Loucy (cell line): Measurements from ENCODE around the gene NCKIPSD.

Experiments used
- H2AFZ ChIP-seq: fragments of 200-600 bp; sonication (generic); 2 replicates; pipeline ENCODE4 v1.6.0; 2016; ENCODE audit warnings: antibody characterized with exemption, mild to moderate bottlenecking, low read length, moderate library complexity
- H3F3A ChIP-seq: fragments of 200-600 bp; 2 replicates; pipeline ENCODE4 v1.6.0; 2016; ENCODE audit warnings: antibody characterized with exemption, low read depth, mild to moderate bottlenecking
- H3K27me3 ChIP-seq: fragments of 200-600 bp; sonication (generic); 2 replicates; pipeline ENCODE4 v1.6.1; 2014; ENCODE audit warnings: low read length, mild to moderate bottlenecking; ENCODE audit not compliant: insufficient read depth, poor library complexity, severe bottlenecking
- H3K36me3 ChIP-seq: fragments of 200-600 bp; sonication (generic); 2 replicates; pipeline ENCODE4 v1.6.1; 2016; ENCODE audit warnings: low read length; ENCODE audit not compliant: insufficient read depth
- H3K4me1 ChIP-seq: fragments of 200-600 bp; sonication (generic); 2 replicates; pipeline ENCODE4 v1.5.1; 2014; ENCODE audit warnings: low read length, mild to moderate bottlenecking; ENCODE audit not compliant: insufficient read depth, poor library complexity, severe bottlenecking
- H3K4me2 ChIP-seq: fragments of 200-600 bp; sonication (generic); 2 replicates; pipeline ENCODE4 v1.6.0; 2014; ENCODE audit warnings: antibody characterized with exemption, low read length, low read depth, mild to moderate bottlenecking; ENCODE audit not compliant: poor library complexity, severe bottlenecking
- H3K4me3 ChIP-seq: fragments of 200-600 bp; sonication (generic); 2 replicates; pipeline ENCODE4 v1.5.1; 2014; ENCODE audit warnings: low read length, mild to moderate bottlenecking, mixed read lengths; ENCODE audit not compliant: poor library complexity, severe bottlenecking
- H3K79me2 ChIP-seq: fragments of 200-600 bp; sonication (generic); 2 replicates; pipeline ENCODE4 v1.6.1; 2014; ENCODE audit warnings: low read length; ENCODE audit not compliant: insufficient read depth
- H3K9ac ChIP-seq: fragments of 200-600 bp; sonication (generic); 2 replicates; pipeline ENCODE4 v1.6.0; 2014; ENCODE audit warnings: mild to moderate bottlenecking, low read depth, low read length, moderate library complexity; ENCODE audit not compliant: poor library complexity, severe bottlenecking
- H3K9me2 ChIP-seq: fragments of 200-600 bp; sonication (generic); replicated peaks from 2 replicates; pipeline ENCODE4 v1.6.1; 2016; ENCODE audit warnings: low read depth, low read length, mixed read lengths
- H3K9me3 ChIP-seq: fragments of 200-600 bp; sonication (generic); 2 replicates; pipeline ENCODE4 v1.6.1; 2014; ENCODE audit warnings: mild to moderate bottlenecking, antibody characterized with exemption, low read length, low read depth; ENCODE audit not compliant: insufficient read depth
- H4K20me1 ChIP-seq: fragments of 200-600 bp; sonication (generic); 2 replicates; pipeline ENCODE4 v1.6.0; 2014; ENCODE audit warnings: antibody characterized with exemption, low read length, mild to moderate bottlenecking; ENCODE audit not compliant: insufficient read depth, poor library complexity, severe bottlenecking
- EZH2phosphoT487 ChIP-seq: fragments of 200-600 bp; IDR thresholded peaks from 2 replicates; pipeline ENCODE4 v1.6.1; 2018; ENCODE audit warnings: antibody characterized with exemption, mild to moderate bottlenecking, moderate library complexity, borderline replicate concordance
- TF ChIP-seq, protein P1 (sequence below): fragments of 200-600 bp; sonication (generic); conservative IDR thresholded peaks from 2 replicates; pipeline ENCODE4 v1.5.1; 2014; ENCODE audit warnings: mild to moderate bottlenecking, antibody characterized with exemption, low read length

NCKIPSD gene

DNA sequence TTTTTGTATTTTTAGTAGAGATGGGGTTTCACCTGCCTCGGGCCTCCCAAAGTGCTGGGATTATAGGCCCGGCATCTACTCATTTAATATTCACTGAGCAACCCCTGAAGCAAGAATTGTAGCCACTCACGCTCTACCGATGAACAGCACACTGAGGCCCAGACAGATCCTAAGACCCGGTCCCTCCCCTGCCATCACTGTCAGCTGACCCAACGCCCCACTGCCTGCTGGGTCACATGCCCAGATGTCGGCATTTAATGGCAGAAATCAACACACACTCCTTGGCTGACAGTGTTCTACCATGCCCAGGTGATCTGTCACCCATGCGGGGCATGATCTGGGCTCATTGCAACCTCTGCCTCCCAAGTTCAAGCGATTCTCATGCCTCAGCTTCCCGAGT, 60.9 kb downstream of the NCKIPSD start:
- Histone ChIP-seq H3K36me3 (peaks cover 36% of the 10 kb centered on the region; the same call in 1 of the 2 replicates), H3F3A (no peaks in the 10 kb centered on the region), H3K9ac (peak overlapping the region; percentile 55), H3K4me2 (peak overlapping the region; percentile 67), H2AFZ (no peak overlapping the region), H3K4me1 (peaks cover 19% of the 10 kb centered on the region), H3K79me2 (no peaks in the 10 kb centered on the region), H3K9me3 (no peaks in the 10 kb centered on the region), H4K20me1 (no peaks in the 10 kb centered on the region), H3K4me3 (peak overlapping the region; percentile 45), H3K27me3 (no peaks in the 10 kb centered on the region), H3K9me2 (no peaks in the 10 kb centered on the region)
- TF ChIP-seq EZH2phosphoT487: no peak
- TF ChIP-seq, protein P1, sequence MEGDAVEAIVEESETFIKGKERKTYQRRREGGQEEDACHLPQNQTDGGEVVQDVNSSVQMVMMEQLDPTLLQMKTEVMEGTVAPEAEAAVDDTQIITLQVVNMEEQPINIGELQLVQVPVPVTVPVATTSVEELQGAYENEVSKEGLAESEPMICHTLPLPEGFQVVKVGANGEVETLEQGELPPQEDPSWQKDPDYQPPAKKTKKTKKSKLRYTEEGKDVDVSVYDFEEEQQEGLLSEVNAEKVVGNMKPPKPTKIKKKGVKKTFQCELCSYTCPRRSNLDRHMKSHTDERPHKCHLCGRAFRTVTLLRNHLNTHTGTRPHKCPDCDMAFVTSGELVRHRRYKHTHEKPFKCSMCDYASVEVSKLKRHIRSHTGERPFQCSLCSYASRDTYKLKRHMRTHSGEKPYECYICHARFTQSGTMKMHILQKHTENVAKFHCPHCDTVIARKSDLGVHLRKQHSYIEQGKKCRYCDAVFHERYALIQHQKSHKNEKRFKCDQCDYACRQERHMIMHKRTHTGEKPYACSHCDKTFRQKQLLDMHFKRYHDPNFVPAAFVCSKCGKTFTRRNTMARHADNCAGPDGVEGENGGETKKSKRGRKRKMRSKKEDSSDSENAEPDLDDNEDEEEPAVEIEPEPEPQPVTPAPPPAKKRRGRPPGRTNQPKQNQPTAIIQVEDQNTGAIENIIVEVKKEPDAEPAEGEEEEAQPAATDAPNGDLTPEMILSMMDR: no peak

DNA sequence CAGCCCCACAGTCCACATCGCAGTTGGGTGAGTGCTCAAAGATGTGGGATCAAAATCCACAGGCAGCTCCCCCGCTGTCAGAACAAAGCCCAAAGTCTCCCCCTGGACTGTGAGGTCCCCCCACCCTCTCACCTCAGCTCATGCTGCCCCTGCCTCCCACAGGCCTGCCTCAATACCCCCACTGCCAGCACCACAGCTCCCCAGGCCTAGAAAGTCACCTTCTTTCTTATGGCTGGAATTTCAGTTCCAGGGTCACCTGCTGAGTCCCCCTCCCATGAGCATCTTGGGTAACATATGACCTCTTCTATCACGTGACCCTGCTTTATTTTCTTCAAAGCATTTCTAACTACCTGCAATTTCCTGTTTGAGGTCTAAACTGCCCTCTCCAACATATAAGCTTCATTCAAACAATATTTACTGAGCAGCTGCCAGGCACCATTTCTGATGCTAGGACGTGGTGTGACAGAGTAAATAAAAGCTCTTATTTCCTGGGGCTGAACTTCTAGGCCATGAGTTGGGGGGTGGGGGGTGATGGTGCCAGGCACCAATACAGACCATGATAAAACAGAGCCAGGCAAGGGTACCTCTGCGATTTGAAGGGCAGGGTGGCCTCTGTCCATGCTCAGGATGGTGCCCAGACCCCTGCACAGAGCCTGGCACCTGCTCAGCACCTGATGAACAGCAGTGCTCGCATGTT, 61.7 kb downstream of the NCKIPSD start:
- Histone ChIP-seq H2AFZ (no peak overlapping the region), H3K4me3 (peak overlapping the region; percentile 45), H3F3A (no peaks in the 10 kb centered on the region), H3K9me2 (no peaks in the 10 kb centered on the region), H3K4me2 (peak overlapping the region; percentile 67), H3K9ac (peak overlapping the region; percentile 55), H3K79me2 (no peaks in the 10 kb centered on the region), H3K36me3 (peaks cover 29% of the 10 kb centered on the region; the same call in 1 of the 2 replicates), H3K4me1 (peaks cover 19% of the 10 kb centered on the region), H4K20me1 (no peaks in the 10 kb centered on the region), H3K9me3 (no peaks in the 10 kb centered on the region), H3K27me3 (no peaks in the 10 kb centered on the region)
- TF ChIP-seq, protein P1: no peak
- no peak for TF ChIP-seq EZH2phosphoT487
